ENCODE data around the gene PDE11A. TPM values are rescaled to one million over a fixed set of nuclear protein-coding genes. Genes with fewer than 3 reads are reported as not detected.

PDE11A gene
- total RNA-seq, 5 donors from 2014 or later (not counting 1 experiment from before 2014, with no cell fraction given) = not detected

GRCh38 chr2:177638507-177638906, 434.1 kb downstream of the PDE11A start:
- Histone ChIP-seq H3K36me3 (ENCODE audit: control insufficient read depth in 2 of 2, extremely low read depth in 1 of 2, insufficient read depth in 1 of 2, low read length in 1 of 2) (no peaks in the 10 kb centered on the region), H3K4me1 (ENCODE audit: control insufficient read depth in 1 of 2, extremely low read depth in 1 of 2, insufficient read depth in 2 of 2, low read length in 2 of 2) (no peaks in the 10 kb centered on the region), H3K27ac (ENCODE audit: low read length) (no peak overlapping the region), H3K4me3 (ENCODE audit: control insufficient read depth in 1 of 2, extremely low read depth in 1 of 2, low read length in 1 of 2) (no peak overlapping the region), H3K27me3 (replicated peaks in 1 of 2; ENCODE audit: control insufficient read depth in 2 of 2, extremely low read depth in 1 of 2, insufficient read depth in 2 of 2, low read length in 1 of 2) (peaks cover 0 to 2% of the 10 kb centered on the region in 2 experiments), H3K9me3 (no peaks in the 10 kb centered on the region)
- ATAC-seq (replicated peaks in 1 of 4) (no peak), DNase-seq (no peak)
- no peak overlapping the region for H3K27ac Mint-ChIP-seq
- no peaks in the 10 kb centered on the region for H3K9me3 Mint-ChIP-seq
- no peaks in the 10 kb centered on the region for H3K36me3 Mint-ChIP-seq
- peaks cover 16 to 17% of the 10 kb centered on the region in 2 donors for H3K27me3 Mint-ChIP-seq
- H3K4me1 Mint-ChIP-seq = no peaks in the 10 kb centered on the region
- ChIA-PET CTCF (interaction anchor here in 1 of 2 donors (0.6 kb wide), 1 partner anchor 11 kb away, joined by 9 read pairs; no protein-coding TSS in a partner anchor), POLR2A (no interaction called here)
- WGBS (ENCODE audit: insufficient coverage) = no CpG with 5 or more reads among the region's 1 CpG
- no peak overlapping the region for H3K4me3 Mint-ChIP-seq

- Mint-ChIP-seq H3K4me1 (no peaks in the 10 kb centered on the region), H3K36me3 (no peaks in the 10 kb centered on the region), H3K9me3 (no peaks in the 10 kb centered on the region), H3K4me3 (no peak overlapping the region), H3K27ac (no peak overlapping the region), H3K27me3 (peaks cover 10 to 11% of the 10 kb centered on the region in 2 donors)
- POLR2A ChIA-PET = no interaction called here
- no peaks in the 10 kb centered on the region for H3K9me3 ChIP-seq
- CTCF ChIA-PET = no interaction called here
- H3K36me3 ChIP-seq (ENCODE audit: control insufficient read depth in 2 of 2, extremely low read depth in 1 of 2, insufficient read depth in 1 of 2, low read length in 1 of 2) = no peaks in the 10 kb centered on the region
- ATAC-seq (replicated peaks in 1 of 4) = no peak
- DNase-seq = no peak
- H3K27ac ChIP-seq (ENCODE audit: low read length) = no peak overlapping the region
- no peak overlapping the region for H3K4me3 ChIP-seq (ENCODE audit: control insufficient read depth in 1 of 2, extremely low read depth in 1 of 2, low read length in 1 of 2)
- WGBS (ENCODE audit: insufficient coverage) = no CpG with 5 or more reads among the region's 1 CpG
- no peaks in the 10 kb centered on the region for H3K4me1 ChIP-seq (ENCODE audit: control insufficient read depth in 1 of 2, extremely low read depth in 1 of 2, insufficient read depth in 2 of 2, low read length in 2 of 2)
- H3K27me3 ChIP-seq (replicated peaks in 1 of 2; ENCODE audit: control insufficient read depth in 2 of 2, extremely low read depth in 1 of 2, insufficient read depth in 2 of 2, low read length in 1 of 2) = peaks cover 0 to 2% of the 10 kb centered on the region in 2 experiments
Observed at GRCh38 chr2:177636672-177637071, 435.9 kb downstream of the PDE11A start.

GRCh38 chr2:177635696-177636095, 436.9 kb downstream of the PDE11A start:
- Mint-ChIP-seq H3K4me1 (no peaks in the 10 kb centered on the region), H3K4me3 (no peak overlapping the region), H3K27me3 (peaks cover 4 to 6% of the 10 kb centered on the region in 2 donors), H3K9me3 (no peaks in the 10 kb centered on the region), H3K36me3 (no peaks in the 10 kb centered on the region), H3K27ac (no peak overlapping the region)
- H3K27ac ChIP-seq (ENCODE audit: low read length) = no peak overlapping the region
- ChIA-PET POLR2A (no interaction called here), CTCF (no interaction called here)
- ATAC-seq (replicated peaks in 1 of 4) (no peak), DNase-seq (no peak)
- no CpG with 5 or more reads among the region's 1 CpG for WGBS (ENCODE audit: insufficient coverage)
- no peaks in the 10 kb centered on the region for H3K36me3 ChIP-seq (ENCODE audit: control insufficient read depth in 2 of 2, extremely low read depth in 1 of 2, insufficient read depth in 1 of 2, low read length in 1 of 2)
- peaks cover 0 to 2% of the 10 kb centered on the region in 2 experiments for H3K27me3 ChIP-seq (replicated peaks in 1 of 2; ENCODE audit: control insufficient read depth in 2 of 2, extremely low read depth in 1 of 2, insufficient read depth in 2 of 2, low read length in 1 of 2)
- no peaks in the 10 kb centered on the region for H3K9me3 ChIP-seq
- H3K4me1 ChIP-seq (ENCODE audit: control insufficient read depth in 1 of 2, extremely low read depth in 1 of 2, insufficient read depth in 2 of 2, low read length in 2 of 2) = no peaks in the 10 kb centered on the region
- H3K4me3 ChIP-seq (ENCODE audit: control insufficient read depth in 1 of 2, extremely low read depth in 1 of 2, low read length in 1 of 2) = no peak overlapping the region

GRCh38 chr2:177633910-177634294, 438.7 kb downstream of the PDE11A start:
- Histone ChIP-seq H3K4me1 (ENCODE audit: control insufficient read depth in 1 of 2, extremely low read depth in 1 of 2, insufficient read depth in 2 of 2, low read length in 2 of 2) (no peaks in the 10 kb centered on the region), H3K9me3 (no peaks in the 10 kb centered on the region), H3K27ac (ENCODE audit: low read length) (no peak overlapping the region), H3K4me3 (ENCODE audit: control insufficient read depth in 1 of 2, extremely low read depth in 1 of 2, low read length in 1 of 2) (no peak overlapping the region), H3K36me3 (ENCODE audit: control insufficient read depth in 2 of 2, extremely low read depth in 1 of 2, insufficient read depth in 1 of 2, low read length in 1 of 2) (no peaks in the 10 kb centered on the region), H3K27me3 (replicated peaks in 1 of 2; ENCODE audit: control insufficient read depth in 2 of 2, extremely low read depth in 1 of 2, insufficient read depth in 2 of 2, low read length in 1 of 2) (peaks cover 0 to 5% of the 10 kb centered on the region in 2 experiments)
- no peaks in the 10 kb centered on the region for H3K36me3 Mint-ChIP-seq
- POLR2A ChIA-PET = interaction anchor here in 1 of 2 donors (0.7 kb wide), 1 partner anchor 78 kb away, joined by 3 read pairs; no protein-coding TSS in a partner anchor
- peaks cover 6 to 9% of the 10 kb centered on the region in 2 donors for H3K27me3 Mint-ChIP-seq
- H3K27ac Mint-ChIP-seq = no peak overlapping the region
- H3K4me3 Mint-ChIP-seq = peak overlapping the region in 1 of 3 donors; percentile 50
- H3K9me3 Mint-ChIP-seq = no peaks in the 10 kb centered on the region
- no peaks in the 10 kb centered on the region for H3K4me1 Mint-ChIP-seq
- WGBS (ENCODE audit: insufficient coverage) = no CpG with 5 or more reads among the region's 1 CpG
- CTCF ChIA-PET = no interaction called here
- DNase-seq (no peak), ATAC-seq (replicated peaks in 1 of 4) (no peak)

GRCh38 chr2:177633111-177633510, 439.5 kb downstream of the PDE11A start:
- no peak overlapping the region for H3K27ac ChIP-seq (ENCODE audit: low read length)
- DNase-seq = no peak
- CTCF ChIA-PET = no interaction called here
- Mint-ChIP-seq H3K4me3 (no peak overlapping the region), H3K27ac (no peak overlapping the region), H3K27me3 (peaks cover 4 to 8% of the 10 kb centered on the region in 2 donors), H3K36me3 (no peaks in the 10 kb centered on the region), H3K4me1 (no peaks in the 10 kb centered on the region), H3K9me3 (no peaks in the 10 kb centered on the region)
- POLR2A ChIA-PET = no interaction called here
- no CpG with 5 or more reads among the region's 3 CpGs for WGBS (ENCODE audit: insufficient coverage)
- peaks cover 0 to 5% of the 10 kb centered on the region in 2 experiments for H3K27me3 ChIP-seq (replicated peaks in 1 of 2; ENCODE audit: control insufficient read depth in 2 of 2, extremely low read depth in 1 of 2, insufficient read depth in 2 of 2, low read length in 1 of 2)
- H3K9me3 ChIP-seq = no peaks in the 10 kb centered on the region
- no peak overlapping the region for H3K4me3 ChIP-seq (ENCODE audit: control insufficient read depth in 1 of 2, extremely low read depth in 1 of 2, low read length in 1 of 2)
- no peaks in the 10 kb centered on the region for H3K4me1 ChIP-seq (ENCODE audit: control insufficient read depth in 1 of 2, extremely low read depth in 1 of 2, insufficient read depth in 2 of 2, low read length in 2 of 2)
- no peak for ATAC-seq (replicated peaks in 1 of 4)
- H3K36me3 ChIP-seq (ENCODE audit: control insufficient read depth in 2 of 2, extremely low read depth in 1 of 2, insufficient read depth in 1 of 2, low read length in 1 of 2) = no peaks in the 10 kb centered on the region

- Mint-ChIP-seq H3K9me3 (no peaks in the 10 kb centered on the region), H3K4me1 (no peaks in the 10 kb centered on the region), H3K27me3 (peaks cover 10 to 13% of the 10 kb centered on the region in 2 donors), H3K27ac (no peak overlapping the region), H3K36me3 (no peaks in the 10 kb centered on the region), H3K4me3 (no peak overlapping the region)
- DNase-seq (no peak), ATAC-seq (replicated peaks in 1 of 4) (no peak)
- no peaks in the 10 kb centered on the region for H3K9me3 ChIP-seq
- no peaks in the 10 kb centered on the region for H3K36me3 ChIP-seq (ENCODE audit: control insufficient read depth in 2 of 2, extremely low read depth in 1 of 2, insufficient read depth in 1 of 2, low read length in 1 of 2)
- H3K4me1 ChIP-seq (ENCODE audit: control insufficient read depth in 1 of 2, extremely low read depth in 1 of 2, insufficient read depth in 2 of 2, low read length in 2 of 2) = no peaks in the 10 kb centered on the region
- ChIA-PET CTCF (no interaction called here), POLR2A (no interaction called here)
- no CpG with 5 or more reads among the region's 1 CpG for WGBS (ENCODE audit: insufficient coverage)
- no peak overlapping the region for H3K27ac ChIP-seq (ENCODE audit: low read length)
- peaks cover 0 to 5% of the 10 kb centered on the region in 2 experiments for H3K27me3 ChIP-seq (replicated peaks in 1 of 2; ENCODE audit: control insufficient read depth in 2 of 2, extremely low read depth in 1 of 2, insufficient read depth in 2 of 2, low read length in 1 of 2)
- no peak overlapping the region for H3K4me3 ChIP-seq (ENCODE audit: control insufficient read depth in 1 of 2, extremely low read depth in 1 of 2, low read length in 1 of 2)
Observed at GRCh38 chr2:177631680-177632079, 440.9 kb downstream of the PDE11A start.

All from T-cell (primary cell).